Ishikawa (cell line): Measurements from ENCODE around the gene EDC4.

Source experiments
- CEBPB ChIP-seq: IDR thresholded peaks from 2 replicates; pipeline ENCODE4 v1.6.1; 2012
- CREB1 ChIP-seq: IDR thresholded peaks from 2 replicates; pipeline ENCODE4 v1.6.1; 2012; ENCODE audit warnings: low read depth
- EGR1 ChIP-seq: IDR thresholded peaks from 2 replicates; pipeline ENCODE4 v1.6.1; 2012
- EP300 ChIP-seq: IDR thresholded peaks from 2 replicates; pipeline ENCODE4 v1.6.1; 2012; ENCODE audit warnings: borderline replicate concordance
- FOXM1 ChIP-seq: IDR thresholded peaks from 2 replicates; pipeline ENCODE4 v1.6.1; 2012; ENCODE audit warnings: low read depth, borderline replicate concordance
- NFIC ChIP-seq: IDR thresholded peaks from 2 replicates; pipeline ENCODE4 v1.6.1; 2012
- RAD21 ChIP-seq: IDR thresholded peaks from 2 replicates; pipeline ENCODE4 v1.6.1; 2012; ENCODE audit warnings: low read depth
- TAF1 ChIP-seq: IDR thresholded peaks from 2 replicates; pipeline ENCODE4 v1.6.1; 2012; ENCODE audit warnings: low read depth, mild to moderate bottlenecking
- TCF12 ChIP-seq: IDR thresholded peaks from 2 replicates; pipeline ENCODE4 v1.6.1; 2012; ENCODE audit warnings: low read depth
- TEAD4 ChIP-seq: IDR thresholded peaks from 2 replicates; pipeline ENCODE4 v1.6.1; 2012
- YY1 ChIP-seq: IDR thresholded peaks from 2 replicates; pipeline ENCODE4 v1.6.1; 2012; ENCODE audit warnings: low read depth
- ZBTB7A ChIP-seq: IDR thresholded peaks from 2 replicates; pipeline ENCODE4 v1.6.1; 2012; ENCODE audit warnings: low read depth
- TF ChIP-seq, protein P1 (sequence below): IDR thresholded peaks from 2 replicates; pipeline ENCODE4 v1.6.1; 2012
- TF ChIP-seq, protein P2 (sequence below): IDR thresholded peaks from 2 replicates; pipeline ENCODE4 v1.6.1; 2012
- TF ChIP-seq, protein P3 (sequence below): IDR thresholded peaks from 2 replicates; pipeline ENCODE4 v1.6.1; 2012; ENCODE audit warnings: low read depth, mild to moderate bottlenecking

EDC4 gene

DNA sequence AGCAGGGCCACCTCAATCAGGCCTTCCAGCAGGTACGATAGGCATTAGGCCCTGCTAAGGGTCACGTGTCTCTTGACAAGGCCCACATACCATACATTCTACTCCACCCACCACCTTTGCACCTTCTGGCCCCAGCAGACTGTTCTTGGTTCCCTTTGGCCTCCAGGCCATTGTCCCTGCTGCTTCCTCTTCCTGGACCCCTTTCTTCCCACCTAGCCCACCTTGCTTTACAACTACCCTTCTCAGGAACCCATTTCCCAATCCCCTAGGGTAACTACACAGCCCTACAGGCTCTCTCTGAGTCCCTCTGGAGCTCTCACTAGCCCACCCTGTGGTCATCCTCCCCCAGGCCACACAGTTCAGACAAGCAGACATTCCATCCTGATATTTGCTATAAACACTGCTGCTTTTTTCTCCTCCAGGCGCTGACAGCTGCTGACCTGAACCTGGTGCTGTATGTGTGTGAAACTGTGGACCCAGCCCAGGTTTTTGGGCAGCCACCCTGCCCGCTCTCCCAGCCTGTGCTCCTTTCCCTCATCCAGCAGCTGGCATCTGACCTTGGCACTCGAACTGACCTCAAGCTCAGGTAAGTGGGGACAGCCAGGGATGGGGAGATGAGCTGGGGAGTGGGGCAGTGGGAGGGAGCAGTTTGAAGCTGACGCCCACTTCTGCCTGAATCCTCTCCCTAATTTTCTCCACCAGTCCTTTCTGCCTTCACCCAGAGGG, 10.5 kb downstream of the EDC4 start:
- TF ChIP-seq, protein P1, sequence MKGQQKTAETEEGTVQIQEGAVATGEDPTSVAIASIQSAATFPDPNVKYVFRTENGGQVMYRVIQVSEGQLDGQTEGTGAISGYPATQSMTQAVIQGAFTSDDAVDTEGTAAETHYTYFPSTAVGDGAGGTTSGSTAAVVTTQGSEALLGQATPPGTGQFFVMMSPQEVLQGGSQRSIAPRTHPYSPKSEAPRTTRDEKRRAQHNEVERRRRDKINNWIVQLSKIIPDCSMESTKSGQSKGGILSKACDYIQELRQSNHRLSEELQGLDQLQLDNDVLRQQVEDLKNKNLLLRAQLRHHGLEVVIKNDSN: peak; percentile 69
- no peak for TF ChIP-seq EGR1

DNA sequence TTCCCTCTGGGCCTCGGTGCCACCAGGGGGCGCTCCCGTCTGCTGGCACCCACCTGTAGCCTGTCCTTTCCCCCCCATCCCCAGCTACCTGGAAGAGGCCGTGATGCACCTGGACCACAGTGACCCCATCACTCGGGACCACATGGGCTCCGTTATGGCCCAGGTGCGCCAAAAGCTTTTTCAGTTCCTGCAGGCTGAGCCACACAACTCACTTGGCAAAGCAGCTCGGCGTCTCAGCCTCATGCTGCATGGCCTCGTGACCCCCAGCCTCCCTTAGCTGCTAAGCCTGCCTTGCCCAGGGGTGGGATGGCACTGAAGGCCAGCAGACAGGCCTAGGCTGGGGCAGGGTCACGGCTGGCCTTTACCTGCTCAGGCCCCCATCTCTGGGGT, 11.0 kb downstream of the EDC4 start:
- TF ChIP-seq EP300 (no peak), RAD21 (peak; percentile 58)

DNA sequence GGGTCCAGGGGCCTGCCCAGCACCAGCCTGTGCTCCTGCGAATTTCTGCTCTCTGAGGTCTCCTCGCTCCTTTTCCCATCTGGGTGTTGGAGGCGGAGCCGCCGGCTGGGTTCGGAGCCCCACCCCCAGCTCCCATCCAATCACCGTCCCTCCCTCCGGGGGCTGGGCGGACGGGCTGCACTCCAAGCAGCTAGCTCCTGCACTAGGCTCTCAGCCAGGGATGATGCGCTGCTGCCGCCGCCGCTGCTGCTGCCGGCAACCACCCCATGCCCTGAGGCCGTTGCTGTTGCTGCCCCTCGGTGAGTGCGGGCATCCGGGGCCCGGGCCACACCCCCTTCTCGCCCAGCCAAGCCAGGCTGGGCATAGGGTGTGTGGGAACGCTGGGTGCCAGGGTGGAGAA, 11.8 kb downstream of the EDC4 start, which contains the start of gene NRN1L:
Gene NRN1L, plus strand, starts transcription at position 202 of the 400 bp plus-strand sequence. Its CDS starts 19 bp downstream, at position 221.
- TF ChIP-seq, protein P2, sequence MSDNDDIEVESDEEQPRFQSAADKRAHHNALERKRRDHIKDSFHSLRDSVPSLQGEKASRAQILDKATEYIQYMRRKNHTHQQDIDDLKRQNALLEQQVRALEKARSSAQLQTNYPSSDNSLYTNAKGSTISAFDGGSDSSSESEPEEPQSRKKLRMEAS: peak; percentile 49; the same call in 1 of the 2 replicates
- TF ChIP-seq TAF1: no peak
- peak; percentile 67; the same call in 1 of the 2 replicates for TF ChIP-seq NFIC

DNA sequence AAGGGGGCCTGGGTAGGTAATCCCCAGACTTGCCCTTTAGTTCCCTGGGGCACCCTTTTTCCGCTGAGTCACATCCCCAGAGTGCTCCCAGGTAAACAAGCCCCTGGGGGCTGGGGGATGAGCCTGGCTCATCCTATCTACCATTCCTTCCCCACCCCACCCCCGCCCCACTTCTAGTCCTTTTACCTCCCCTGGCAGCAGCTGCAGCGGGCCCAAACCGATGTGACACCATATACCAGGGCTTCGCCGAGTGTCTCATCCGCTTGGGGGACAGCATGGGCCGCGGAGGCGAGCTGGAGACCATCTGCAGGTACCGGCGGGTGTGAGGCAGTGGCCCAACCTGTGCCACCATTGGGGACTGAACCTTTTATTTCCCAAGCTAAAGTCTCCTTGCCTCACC, 12.7 kb downstream of the EDC4 start:
- no peak for TF ChIP-seq CREB1

DNA sequence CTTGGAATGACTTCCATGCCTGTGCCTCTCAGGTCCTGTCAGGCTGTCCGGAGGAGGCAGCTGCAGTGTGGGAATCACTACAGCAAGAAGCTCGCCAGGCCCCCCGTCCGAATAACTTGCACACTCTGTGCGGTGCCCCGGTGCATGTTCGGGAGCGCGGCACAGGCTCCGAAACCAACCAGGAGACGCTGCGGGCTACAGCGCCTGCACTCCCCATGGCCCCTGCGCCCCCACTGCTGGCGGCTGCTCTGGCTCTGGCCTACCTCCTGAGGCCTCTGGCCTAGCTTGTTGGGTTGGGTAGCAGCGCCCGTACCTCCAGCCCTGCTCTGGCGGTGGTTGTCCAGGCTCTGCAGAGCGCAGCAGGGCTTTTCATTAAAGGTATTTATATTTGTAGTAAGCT, 13.1 kb downstream of the EDC4 start:
- TF ChIP-seq CEBPB (no peak), YY1 (no peak), EGR1 (no peak), TCF12 (no peak)
- TF ChIP-seq, protein P2: no peak

DNA sequence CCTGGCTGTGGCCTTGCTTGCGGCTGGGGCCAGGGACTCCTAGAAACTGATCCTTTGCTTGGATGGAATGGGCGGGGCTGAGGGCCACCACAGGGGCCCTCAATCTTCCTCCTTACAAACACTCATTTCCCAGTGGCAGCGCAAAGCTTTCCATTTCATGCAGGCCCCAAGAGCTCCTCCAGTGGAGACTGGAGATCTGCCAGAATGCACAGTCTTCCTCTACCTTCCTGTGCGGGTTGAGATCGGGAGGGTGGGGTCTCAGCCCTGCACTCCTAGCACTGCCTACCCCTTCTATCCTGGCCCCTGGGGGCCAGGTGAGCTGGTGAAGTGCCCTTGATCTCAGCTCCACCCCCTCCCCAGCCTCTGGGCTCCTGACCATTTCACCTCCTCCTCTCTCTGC, 13.5 kb downstream of the EDC4 start:
- TF ChIP-seq FOXM1: no peak
- no peak for TF ChIP-seq CREB1
- no peak for TF ChIP-seq ZBTB7A
- TF ChIP-seq TEAD4: no peak
- TF ChIP-seq, protein P3, sequence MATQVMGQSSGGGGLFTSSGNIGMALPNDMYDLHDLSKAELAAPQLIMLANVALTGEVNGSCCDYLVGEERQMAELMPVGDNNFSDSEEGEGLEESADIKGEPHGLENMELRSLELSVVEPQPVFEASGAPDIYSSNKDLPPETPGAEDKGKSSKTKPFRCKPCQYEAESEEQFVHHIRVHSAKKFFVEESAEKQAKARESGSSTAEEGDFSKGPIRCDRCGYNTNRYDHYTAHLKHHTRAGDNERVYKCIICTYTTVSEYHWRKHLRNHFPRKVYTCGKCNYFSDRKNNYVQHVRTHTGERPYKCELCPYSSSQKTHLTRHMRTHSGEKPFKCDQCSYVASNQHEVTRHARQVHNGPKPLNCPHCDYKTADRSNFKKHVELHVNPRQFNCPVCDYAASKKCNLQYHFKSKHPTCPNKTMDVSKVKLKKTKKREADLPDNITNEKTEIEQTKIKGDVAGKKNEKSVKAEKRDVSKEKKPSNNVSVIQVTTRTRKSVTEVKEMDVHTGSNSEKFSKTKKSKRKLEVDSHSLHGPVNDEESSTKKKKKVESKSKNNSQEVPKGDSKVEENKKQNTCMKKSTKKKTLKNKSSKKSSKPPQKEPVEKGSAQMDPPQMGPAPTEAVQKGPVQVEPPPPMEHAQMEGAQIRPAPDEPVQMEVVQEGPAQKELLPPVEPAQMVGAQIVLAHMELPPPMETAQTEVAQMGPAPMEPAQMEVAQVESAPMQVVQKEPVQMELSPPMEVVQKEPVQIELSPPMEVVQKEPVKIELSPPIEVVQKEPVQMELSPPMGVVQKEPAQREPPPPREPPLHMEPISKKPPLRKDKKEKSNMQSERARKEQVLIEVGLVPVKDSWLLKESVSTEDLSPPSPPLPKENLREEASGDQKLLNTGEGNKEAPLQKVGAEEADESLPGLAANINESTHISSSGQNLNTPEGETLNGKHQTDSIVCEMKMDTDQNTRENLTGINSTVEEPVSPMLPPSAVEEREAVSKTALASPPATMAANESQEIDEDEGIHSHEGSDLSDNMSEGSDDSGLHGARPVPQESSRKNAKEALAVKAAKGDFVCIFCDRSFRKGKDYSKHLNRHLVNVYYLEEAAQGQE: no peak
- TF ChIP-seq, protein P2: no peak

DNA sequence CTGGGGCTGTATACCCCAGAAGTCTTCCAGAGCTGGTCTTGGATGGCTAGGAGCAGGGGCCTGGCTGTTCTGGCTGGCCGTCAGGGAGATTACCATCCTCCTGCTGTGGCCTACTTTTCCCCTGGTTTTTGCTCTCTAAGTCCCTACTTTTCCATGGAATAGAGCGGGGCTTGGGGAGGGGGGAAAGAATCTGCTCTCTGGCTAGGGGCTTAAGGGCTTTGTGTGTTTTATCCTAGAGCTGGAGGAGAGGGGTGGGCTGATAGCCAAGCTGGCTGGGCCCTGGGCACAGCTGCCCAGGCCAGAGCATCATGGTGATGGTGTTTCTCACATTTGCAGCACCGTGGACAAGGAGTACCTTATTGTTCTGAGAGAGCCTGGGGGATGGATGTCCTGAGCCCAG, 15.5 kb downstream of the EDC4 start:
- TF ChIP-seq RAD21: no peak
- no peak for TF ChIP-seq TEAD4
- TF ChIP-seq CEBPB: no peak
- TF ChIP-seq, protein P2: no peak
- TF ChIP-seq, protein P1: no peak
- no peak for TF ChIP-seq NFIC
- TF ChIP-seq YY1: no peak
- TF ChIP-seq EP300: no peak
- TF ChIP-seq CREB1: no peak
- no peak for TF ChIP-seq TCF12
- no peak for TF ChIP-seq FOXM1
- no peak for TF ChIP-seq TAF1
- no peak for TF ChIP-seq ZBTB7A
- TF ChIP-seq, protein P3: no peak
